ENCODE measurements around the gene SMAD6. TPM values are rescaled to one million over a fixed set of nuclear protein-coding genes. Genes with fewer than 3 reads are reported as not detected.

SMAD6 gene
- total and polyA plus RNA-seq, 12 donors = 6.6 to 43.4 (median 19.7) TPM

DNA sequence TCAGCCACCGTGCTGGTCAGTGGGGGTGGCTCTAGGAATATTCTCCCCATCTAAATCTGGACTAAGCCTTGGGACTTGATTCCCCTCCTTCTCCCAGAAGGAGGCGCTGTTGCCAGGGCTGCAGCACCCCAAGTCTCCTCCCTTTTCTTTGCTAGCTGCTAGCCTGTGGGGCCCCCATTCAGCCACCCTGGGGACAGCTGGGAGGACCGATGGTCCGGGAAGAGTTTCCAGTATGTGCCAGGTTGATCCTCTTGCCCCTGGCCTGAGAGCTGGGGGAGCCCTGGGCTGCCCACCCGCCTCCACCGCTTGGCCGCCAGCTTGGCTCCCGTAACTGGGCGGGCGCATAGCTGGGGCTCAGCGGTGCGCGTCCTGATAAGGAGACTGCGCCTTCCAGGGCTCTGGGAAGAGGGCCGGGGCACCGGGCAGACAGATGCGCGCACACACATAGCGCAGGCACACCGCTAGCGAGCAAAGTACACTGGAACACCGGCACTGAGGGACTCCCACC lies 4.2 kb downstream of the SMAD6 start:
- ATAC-seq (peak in 6 of 8 donors; percentile 15 to 65 (median 38)), DNase-seq (peak in 1 of 2 donors; percentile 49)
- Histone ChIP-seq H3K4me3 (peak overlapping the region in 9 of 10 donors; percentile 6 to 85 (median 77)), H3K27ac (peak overlapping the region; percentile 9 to 97 (median 79)), H3K4me1 (peaks cover 7 to 76% (median 44%) of the 10 kb centered on the region in 9 donors), H3K36me3 (peaks cover 0 to 17% (median 0%) of the 10 kb centered on the region in 9 donors), H3K9me3 (no peaks in the 10 kb centered on the region), H3K27me3 (peaks cover 0 to 32% (median 0%) of the 10 kb centered on the region in 7 donors)
- intact Hi-C loops (cut with DNase I) = loop anchor here in 4 of 10 donors (5.0 to 10.0 kb wide), 5 partner anchors 59 to 159 kb away; no protein-coding TSS in a partner anchor
- WGBS, 2 donors = 43 to 68% methylated on average over 22 of the region's 22 CpGs
- TF ChIP-seq, protein P1, sequence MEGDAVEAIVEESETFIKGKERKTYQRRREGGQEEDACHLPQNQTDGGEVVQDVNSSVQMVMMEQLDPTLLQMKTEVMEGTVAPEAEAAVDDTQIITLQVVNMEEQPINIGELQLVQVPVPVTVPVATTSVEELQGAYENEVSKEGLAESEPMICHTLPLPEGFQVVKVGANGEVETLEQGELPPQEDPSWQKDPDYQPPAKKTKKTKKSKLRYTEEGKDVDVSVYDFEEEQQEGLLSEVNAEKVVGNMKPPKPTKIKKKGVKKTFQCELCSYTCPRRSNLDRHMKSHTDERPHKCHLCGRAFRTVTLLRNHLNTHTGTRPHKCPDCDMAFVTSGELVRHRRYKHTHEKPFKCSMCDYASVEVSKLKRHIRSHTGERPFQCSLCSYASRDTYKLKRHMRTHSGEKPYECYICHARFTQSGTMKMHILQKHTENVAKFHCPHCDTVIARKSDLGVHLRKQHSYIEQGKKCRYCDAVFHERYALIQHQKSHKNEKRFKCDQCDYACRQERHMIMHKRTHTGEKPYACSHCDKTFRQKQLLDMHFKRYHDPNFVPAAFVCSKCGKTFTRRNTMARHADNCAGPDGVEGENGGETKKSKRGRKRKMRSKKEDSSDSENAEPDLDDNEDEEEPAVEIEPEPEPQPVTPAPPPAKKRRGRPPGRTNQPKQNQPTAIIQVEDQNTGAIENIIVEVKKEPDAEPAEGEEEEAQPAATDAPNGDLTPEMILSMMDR (IDR thresholded peaks at IDR 0.05) = peak in 7 of 9 donors; percentile 28 to 58 (median 46)

DNA sequence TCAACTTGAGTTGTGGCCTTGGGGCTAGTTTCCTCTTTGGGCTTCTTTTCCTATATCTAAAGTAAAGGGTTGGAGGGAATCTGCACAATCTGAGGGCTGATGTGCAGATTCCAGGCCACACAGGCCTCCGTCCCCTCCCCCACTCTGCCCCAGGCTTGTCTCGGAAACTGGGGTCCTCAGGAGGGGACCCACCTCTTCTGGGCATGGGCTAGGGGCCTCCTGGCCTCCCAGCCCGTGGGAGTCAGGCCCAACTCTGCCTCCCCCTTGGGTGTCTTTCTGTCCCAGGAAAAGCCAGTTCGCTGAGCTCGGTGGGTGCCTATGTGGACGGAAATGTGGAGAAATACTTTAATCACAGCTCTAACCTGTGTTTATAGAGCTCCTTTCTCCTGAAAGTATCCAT lies 4.8 kb downstream of the SMAD6 start:
- Histone ChIP-seq H3K36me3 (peaks cover 0 to 19% (median 0%) of the 10 kb centered on the region in 9 donors), H3K27me3 (peaks cover 0 to 32% (median 0%) of the 10 kb centered on the region in 7 donors), H3K27ac (peak overlapping the region; percentile 9 to 97 (median 79)), H3K4me1 (peaks cover 7 to 81% (median 45%) of the 10 kb centered on the region in 9 donors), H3K4me3 (peak overlapping the region in 9 of 10 donors; percentile 6 to 85 (median 77)), H3K9me3 (no peaks in the 10 kb centered on the region)
- ATAC-seq (no peak), DNase-seq (no peak)
- intact Hi-C loops (cut with DNase I) = loop anchor here in 4 of 10 donors (5.0 to 10.0 kb wide), 5 partner anchors 58 to 158 kb away; no protein-coding TSS in a partner anchor
- TF ChIP-seq, protein P1 (IDR thresholded peaks at IDR 0.05) = no peak
- 71% methylated on average over 6 of the region's 6 CpGs for WGBS, 2 donors

DNA sequence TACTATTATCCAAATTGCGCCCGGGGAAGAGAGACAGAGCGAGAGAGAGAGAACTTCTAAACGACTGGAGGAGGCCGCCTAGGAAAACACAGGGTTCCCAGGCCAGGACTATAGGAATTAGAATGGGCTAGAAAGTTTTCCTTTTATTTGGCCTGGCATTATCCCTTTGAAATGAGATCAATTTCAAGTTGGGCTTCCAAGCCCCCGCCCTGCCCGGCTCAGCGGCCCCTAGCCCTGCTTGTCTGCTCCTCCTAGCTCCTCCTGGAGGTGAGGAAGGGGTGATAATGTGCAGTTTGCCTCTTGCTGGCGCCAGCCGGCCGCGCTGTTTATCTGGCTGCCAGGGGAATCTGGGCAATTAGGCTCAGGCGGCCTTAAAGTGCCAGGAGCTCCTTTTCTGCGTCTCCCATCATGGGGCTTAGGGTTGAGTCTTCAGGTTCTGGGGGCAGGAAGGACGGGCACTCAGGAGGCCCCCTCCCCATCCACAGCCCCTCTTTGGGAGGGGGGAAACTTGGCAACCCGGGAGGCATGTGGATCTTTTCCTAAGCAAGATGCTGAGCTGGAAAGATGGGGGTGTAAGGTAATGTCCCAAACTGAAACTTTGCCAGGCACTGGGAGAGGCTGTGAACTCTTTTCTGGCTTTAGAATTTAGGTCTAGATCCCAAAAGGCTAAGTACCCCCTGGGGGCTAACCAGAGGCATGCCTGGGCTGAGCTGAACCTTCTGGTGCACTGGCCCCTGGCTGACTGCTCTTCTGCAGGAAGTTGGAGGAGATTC lies 5.5 kb downstream of the SMAD6 start:
- Histone ChIP-seq H3K36me3 (peaks cover 0 to 26% (median 0%) of the 10 kb centered on the region in 9 donors), H3K9me3 (no peaks in the 10 kb centered on the region), H3K27me3 (peaks cover 0 to 28% (median 0%) of the 10 kb centered on the region in 7 donors), H3K4me1 (peaks cover 7 to 78% (median 44%) of the 10 kb centered on the region in 9 donors), H3K27ac (peak overlapping the region in 9 of 10 donors; percentile 9 to 97 (median 93)), H3K4me3 (peak overlapping the region in 7 of 10 donors; percentile 62 to 85 (median 77))
- ATAC-seq = peak in 7 of 8 donors; percentile 5 to 71 (median 37)
- 36 to 43% methylated on average over 16 of the region's 16 CpGs for WGBS, 2 donors
- intact Hi-C loops (cut with DNase I) = loop anchor here in 4 of 10 donors (5.0 to 10.0 kb wide), 5 partner anchors 57 to 157 kb away; no protein-coding TSS in a partner anchor
- DNase-seq = peak in 1 of 2 donors; percentile 50
- TF ChIP-seq, protein P1 (IDR thresholded peaks at IDR 0.05) = peak in 3 of 9 donors; percentile 33 to 37 (median 34)

DNA sequence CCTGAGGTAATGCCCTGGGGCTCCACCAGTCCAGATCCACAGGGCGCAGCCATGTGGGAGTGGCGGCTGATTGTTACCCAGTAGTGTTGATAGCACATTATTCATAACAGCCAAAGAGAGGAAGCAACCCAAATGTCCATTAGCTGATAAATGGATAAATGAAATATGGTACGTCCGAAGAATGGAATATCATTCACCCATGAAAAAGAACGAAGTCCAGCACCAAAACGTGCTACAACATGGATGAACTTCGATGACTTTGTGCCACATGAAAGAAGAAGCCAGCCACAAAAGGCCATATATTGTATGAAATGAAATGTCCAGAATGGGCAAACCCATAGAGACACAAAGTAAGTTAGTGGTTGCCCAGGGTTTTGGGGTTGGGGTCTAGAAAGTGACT lies 6.4 kb downstream of the SMAD6 start:
- peaks cover 5 to 72% (median 44%) of the 10 kb centered on the region in 9 donors for H3K4me1 ChIP-seq
- H3K9me3 ChIP-seq = no peaks in the 10 kb centered on the region
- H3K36me3 ChIP-seq = peaks cover 0 to 35% (median 0%) of the 10 kb centered on the region in 9 donors
- H3K4me3 ChIP-seq = peak overlapping the region in 1 of 10 donors; percentile 76
- TF ChIP-seq, protein P1 (IDR thresholded peaks at IDR 0.05) = no peak
- 95 to 96% methylated on average over 7 of the region's 7 CpGs for WGBS, 2 donors
- DNase-seq (no peak), ATAC-seq (no peak)
- peak overlapping the region in 2 of 10 donors; percentile 65 to 95 for H3K27ac ChIP-seq
- intact Hi-C loops (cut with DNase I) = loop anchor here in 4 of 10 donors (5.0 to 10.0 kb wide), 5 partner anchors 56 to 156 kb away; no protein-coding TSS in a partner anchor
- peaks cover 0 to 19% (median 0%) of the 10 kb centered on the region in 7 donors for H3K27me3 ChIP-seq

Measured in heart right ventricle (tissue), 16 donors.